ENCODE data around the gene PCSK7. TPM values are rescaled to one million over a fixed set of nuclear protein-coding genes. Genes with fewer than 3 reads are reported as not detected.
A peak's percentile ranks its signal among the peaks of the same experiment; 100 is the strongest.

The PCSK7 gene
- total RNA-seq, 1 experiment from 2014 or later: 50.7 TPM

GRCh38 chr11:117180661-117181585 lies 51.0 kb downstream of the PCSK7 start:
- Histone ChIP-seq H3K79me1 (ENCODE audit: insufficient read depth, low read depth, low read length, poor library complexity, severe bottlenecking) (no peaks in the 10 kb centered on the region), H3K4ac (ENCODE audit: low read depth, low read length) (no peak overlapping the region), H2AFZ (ENCODE audit: low read length) (no peak overlapping the region), H3T11ph (ENCODE audit: low read length) (no peak overlapping the region), H2BK20ac (ENCODE audit: low read depth, low read length, poor library complexity, severe bottlenecking) (no peak overlapping the region), H3K23ac (ENCODE audit: insufficient read length, low read depth, low read length) (no peak overlapping the region), H4K20me1 (ENCODE audit: control insufficient read depth, insufficient read depth, insufficient read length) (no peaks in the 10 kb centered on the region), H3K4me1 (ENCODE audit: insufficient read depth, low read length) (peaks cover 6% of the 10 kb centered on the region; the same call in 1 of the 2 replicates), H3K4me2 (ENCODE audit: insufficient read depth, insufficient read length, low read length) (no peak overlapping the region), H3K56ac (ENCODE audit: insufficient read length, low read depth, low read length) (no peak overlapping the region), H4K5ac (ENCODE audit: insufficient read length, low read depth, low read length) (no peak overlapping the region), H3K79me2 (ENCODE audit: insufficient read depth, low read length) (no peaks in the 10 kb centered on the region), H2BK15ac (ENCODE audit: low read depth, low read length) (no peak overlapping the region), H3K18ac (ENCODE audit: insufficient read length, low read depth, low read length) (peak overlapping the region; percentile 37), H3K27me3 (ENCODE audit: insufficient read depth, low read length) (no peaks in the 10 kb centered on the region), H3K9me3 (ENCODE audit: control insufficient read depth, low read depth, low read length) (no peaks in the 10 kb centered on the region), H3K14ac (ENCODE audit: insufficient read depth, low read length) (no peak overlapping the region), H3K9ac (ENCODE audit: extremely low read depth, insufficient read length, low read length) (no peak overlapping the region), H3K23me2 (ENCODE audit: insufficient read length, low read depth, low read length, poor library complexity, severe bottlenecking) (peaks cover 14% of the 10 kb centered on the region), H2AK5ac (ENCODE audit: insufficient read length, low read length) (no peak overlapping the region), H2BK12ac (ENCODE audit: insufficient read length, low read depth, low read length) (no peak overlapping the region), H4K8ac (replicated peaks; ENCODE audit: insufficient read length, low read depth, low read length) (no peak overlapping the region), H2BK5ac (ENCODE audit: insufficient read length, low read length) (no peak overlapping the region), H2BK120ac (ENCODE audit: low read depth, low read length, poor library complexity, severe bottlenecking) (no peak overlapping the region), H4K91ac (ENCODE audit: insufficient read length, low read depth, low read length) (no peak overlapping the region), H3K27ac (ENCODE audit: insufficient read length, low read depth, low read length) (no peak overlapping the region)
- peak overlapping the region; percentile 29 to 65 for H3K4me3 Mint-ChIP-seq
- DNase-seq: peak; percentile 95
- no peak overlapping the region for H3K27ac Mint-ChIP-seq
- H3K27me3 Mint-ChIP-seq (ENCODE audit: low read depth): peaks cover 4% of the 10 kb centered on the region; the same call in 1 of the 2 replicates
- TF ChIP-seq CTCF (conservative IDR thresholded peaks at IDR 0.05): peak; percentile 95
- H3K9me3 Mint-ChIP-seq: no peaks in the 10 kb centered on the region
- WGBS (ENCODE audit: extremely low coverage, insufficient read length, low lambda C conversion rate): no CpG with 5 or more reads among the region's 22 CpGs
- peaks cover 21 to 28% of the 10 kb centered on the region in 2 experiments for H3K4me1 Mint-ChIP-seq
- H3K36me3 Mint-ChIP-seq (ENCODE audit: insufficient read depth in 1 of 3, low read depth in 3 of 3): peaks cover 0 to 22% (median 13%) of the 10 kb centered on the region in 3 experiments; a peak in 4 of 7 replicates
